H9 (cell line): Measurements from ENCODE around the gene DCT. TPM values are rescaled to one million over a fixed set of nuclear protein-coding genes. Genes with fewer than 3 reads are reported as not detected.

Source experiments
- DNase-seq: peaks from one replicate; pipeline ENCODE4 v3.0.0-alpha.2; 2017
- H2AFZ ChIP-seq: one replicate; pipeline ENCODE4 v1.6.1; 2013; ENCODE audit warnings: mild to moderate bottlenecking, low read length, control low read depth, moderate library complexity
- H2AK5ac ChIP-seq: 2 replicates; pipeline ENCODE4 v1.6.1; 2013; ENCODE audit warnings: low read length, control low read depth, mixed read lengths; ENCODE audit not compliant: insufficient read length
- H2BK120ac ChIP-seq: one replicate; pipeline ENCODE4 v1.6.1; 2013; ENCODE audit warnings: low read depth, mild to moderate bottlenecking, low read length, control low read depth, inconsistent platforms; ENCODE audit not compliant: poor library complexity, severe bottlenecking
- H2BK12ac ChIP-seq: 2 replicates; pipeline ENCODE4 v1.6.1; 2013; ENCODE audit warnings: low read length, control low read depth, mixed read lengths, low read depth; ENCODE audit not compliant: insufficient read length
- H2BK15ac ChIP-seq: 2 replicates; pipeline ENCODE4 v1.6.1; 2013; ENCODE audit warnings: low read depth, low read length, control low read depth
- H2BK20ac ChIP-seq: one replicate; pipeline ENCODE4 v1.6.1; 2013; ENCODE audit warnings: low read depth, mild to moderate bottlenecking, low read length, control low read depth, inconsistent platforms; ENCODE audit not compliant: poor library complexity, severe bottlenecking
- H2BK5ac ChIP-seq: 2 replicates; pipeline ENCODE4 v1.6.1; 2013; ENCODE audit warnings: low read length, control low read depth, mixed read lengths; ENCODE audit not compliant: insufficient read length
- H3K14ac ChIP-seq: 2 replicates; pipeline ENCODE4 v1.6.1; 2013; ENCODE audit warnings: low read length, control low read depth; ENCODE audit not compliant: insufficient read depth
- H3K18ac ChIP-seq: 2 replicates; pipeline ENCODE4 v1.6.1; 2013; ENCODE audit warnings: low read depth, mild to moderate bottlenecking, mixed read lengths, low read length, control low read depth; ENCODE audit not compliant: insufficient read length
- H3K23ac ChIP-seq: 2 replicates; pipeline ENCODE4 v1.6.1; 2013; ENCODE audit warnings: low read length, control low read depth, mixed read lengths, low read depth; ENCODE audit not compliant: insufficient read length
- H3K23me2 ChIP-seq: 2 replicates; pipeline ENCODE4 v1.6.1; 2013; ENCODE audit warnings: low read depth, mild to moderate bottlenecking, mixed read lengths, low read length, control low read depth; ENCODE audit not compliant: insufficient read length, poor library complexity, severe bottlenecking
- H3K27ac ChIP-seq: 2 replicates; pipeline ENCODE4 v1.5.1; 2013; ENCODE audit warnings: low read length, control low read depth, mixed read lengths, low read depth; ENCODE audit not compliant: insufficient read length
- H3K27me3 ChIP-seq: 2 replicates; pipeline ENCODE4 v1.6.1; 2013; ENCODE audit warnings: low read length, control low read depth, inconsistent platforms; ENCODE audit not compliant: insufficient read depth
- H3K4ac ChIP-seq: 2 replicates; pipeline ENCODE4 v1.6.1; 2013; ENCODE audit warnings: low read depth, mild to moderate bottlenecking, control low read depth, inconsistent platforms, low read length, moderate library complexity
- H3K4me1 ChIP-seq: 2 replicates; pipeline ENCODE4 v1.6.1; 2013; ENCODE audit warnings: low read length, control low read depth, inconsistent platforms; ENCODE audit not compliant: insufficient read depth
- H3K4me2 ChIP-seq: 2 replicates; pipeline ENCODE4 v1.6.1; 2013; ENCODE audit warnings: low read length, control low read depth, mixed read lengths; ENCODE audit not compliant: insufficient read length, insufficient read depth
- H3K56ac ChIP-seq: 2 replicates; pipeline ENCODE4 v1.6.1; 2013; ENCODE audit warnings: low read depth, mild to moderate bottlenecking, mixed read lengths, low read length, control low read depth; ENCODE audit not compliant: insufficient read length
- H3K79me1 ChIP-seq: 2 replicates; pipeline ENCODE4 v1.6.1; 2013; ENCODE audit warnings: low read depth, mild to moderate bottlenecking, moderate library complexity, low read length, control low read depth, inconsistent platforms; ENCODE audit not compliant: insufficient read depth, poor library complexity, severe bottlenecking
- H3K79me2 ChIP-seq: 2 replicates; pipeline ENCODE4 v1.6.1; 2013; ENCODE audit warnings: low read length, control low read depth, inconsistent platforms; ENCODE audit not compliant: insufficient read depth
- H3K9ac ChIP-seq: 2 replicates; pipeline ENCODE4 v1.6.1; 2013; ENCODE audit warnings: low read length, control low read depth, mixed read lengths; ENCODE audit not compliant: insufficient read length; ENCODE audit errors: extremely low read depth
- H3K9me3 ChIP-seq: one replicate; pipeline ENCODE4 v1.6.1; 2013; ENCODE audit warnings: low read depth, low read length, inconsistent platforms; ENCODE audit not compliant: control insufficient read depth
- H3T11ph ChIP-seq: one replicate; pipeline ENCODE4 v1.6.1; 2013; ENCODE audit warnings: mild to moderate bottlenecking, low read length, control low read depth, inconsistent platforms
- H4K20me1 ChIP-seq: one replicate; pipeline ENCODE4 v1.6.1; 2013; ENCODE audit not compliant: control insufficient read depth, insufficient read length, insufficient read depth
- H4K5ac ChIP-seq: 2 replicates; pipeline ENCODE4 v1.6.1; 2013; ENCODE audit warnings: low read depth, mild to moderate bottlenecking, mixed read lengths, low read length, control low read depth; ENCODE audit not compliant: insufficient read length
- H4K8ac ChIP-seq: replicated peaks from 2 replicates; pipeline ENCODE4 v1.6.1; 2013; ENCODE audit warnings: low read length, control low read depth, mixed read lengths, low read depth; ENCODE audit not compliant: insufficient read length
- H4K91ac ChIP-seq: 2 replicates; pipeline ENCODE4 v1.6.1; 2013; ENCODE audit warnings: low read depth, mild to moderate bottlenecking, moderate library complexity, mixed read lengths, low read length, control low read depth; ENCODE audit not compliant: insufficient read length
- H3K27ac Mint-ChIP-seq, 3 experiments: 2 replicates in 2 of 3; 3 replicates in 1 of 3; pipeline ENCODE4 v1.8.0; 2020 to 2021; ENCODE audit warnings: mixed read lengths in 3 of 3, mild to moderate bottlenecking in 1 of 3, moderate library complexity in 1 of 3
- H3K27me3 Mint-ChIP-seq: 2 replicates; pipeline ENCODE4 v1.8.0; 2021; ENCODE audit warnings: low read depth, mild to moderate bottlenecking, moderate library complexity, mixed read lengths
- H3K36me3 Mint-ChIP-seq, 3 experiments: 2 replicates in 2 of 3; 3 replicates in 1 of 3; pipeline ENCODE4 v1.8.0; 2020 to 2021; ENCODE audit warnings: low read depth in 3 of 3, mixed read lengths in 3 of 3; ENCODE audit not compliant: insufficient read depth in 1 of 3
- H3K4me1 Mint-ChIP-seq, 2 experiments: 2 replicates each; pipeline ENCODE4 v1.8.0; 2020; ENCODE audit warnings: mixed read lengths in 2 of 2
- H3K4me3 Mint-ChIP-seq, 2 experiments: 2 replicates in 1 of 2; 3 replicates in 1 of 2; pipeline ENCODE4 v1.8.0; 2020 to 2021; ENCODE audit warnings: mild to moderate bottlenecking in 2 of 2, mixed read lengths in 2 of 2, moderate library complexity in 1 of 2
- H3K9me3 Mint-ChIP-seq, 2 experiments: 2 replicates in 1 of 2; 3 replicates in 1 of 2; pipeline ENCODE4 v1.8.0; 2020; ENCODE audit warnings: mild to moderate bottlenecking in 2 of 2, mixed read lengths in 2 of 2, moderate library complexity in 1 of 2
- CTCF ChIP-seq: fragments of 200-600 bp; sonication (generic); conservative IDR thresholded peaks from 3 replicates; pipeline ENCODE4 v1.8.0; 2021; ENCODE audit warnings: antibody characterized with exemption, mild to moderate bottlenecking
- total RNA-seq: library from RNA; stranded (reverse); gene quantifications from 2 replicates; pipeline ENCODE4 v1.2.1, GENCODE V29; 2021

DCT gene
- total RNA-seq, 1 experiment from 2014 or later = not detected

GRCh38 chr13:94387047-94387446, 92.4 kb downstream of the DCT start:
- Histone ChIP-seq H3K56ac (no peak overlapping the region), H3K4ac (no peak overlapping the region), H2BK12ac (no peak overlapping the region), H2BK20ac (no peak overlapping the region), H2BK5ac (no peak overlapping the region), H3T11ph (no peak overlapping the region), H3K79me2 (no peaks in the 10 kb centered on the region), H3K18ac (no peak overlapping the region), H4K91ac (no peak overlapping the region), H4K5ac (no peak overlapping the region), H2BK120ac (no peak overlapping the region), H2AFZ (no peak overlapping the region), H4K8ac (no peak overlapping the region), H3K79me1 (no peaks in the 10 kb centered on the region), H2BK15ac (no peak overlapping the region), H3K27ac (no peak overlapping the region), H3K23ac (no peak overlapping the region), H3K27me3 (no peaks in the 10 kb centered on the region), H3K23me2 (no peaks in the 10 kb centered on the region), H4K20me1 (no peaks in the 10 kb centered on the region), H3K14ac (no peak overlapping the region), H3K4me1 (peaks cover 2% of the 10 kb centered on the region; the same call in 1 of the 2 replicates), H3K9ac (no peak overlapping the region), H3K4me2 (no peak overlapping the region), H2AK5ac (no peak overlapping the region), H3K9me3 (no peaks in the 10 kb centered on the region)
- no peaks in the 10 kb centered on the region for H3K27me3 Mint-ChIP-seq
- no peaks in the 10 kb centered on the region for H3K36me3 Mint-ChIP-seq
- H3K4me3 Mint-ChIP-seq = no peak overlapping the region
- DNase-seq = no peak
- H3K27ac Mint-ChIP-seq = 0 out of 7 replicates have a peak overlapping the region, but pooled peaks of 1 of the 3 experiments have one; percentile 8
- no peak for TF ChIP-seq CTCF
- H3K4me1 Mint-ChIP-seq = peaks cover 13% of the 10 kb centered on the region in 2 experiments
- no peaks in the 10 kb centered on the region for H3K9me3 Mint-ChIP-seq

Other genes with a start within 250 kb of the DCT start
- 10.4 and 13.9 TPM in 2 replicates for gene TGDS, start 116.5 kb upstream of the DCT start, total RNA-seq
- 5.1 and 5.5 TPM in 2 replicates for gene GPR180, start 122.2 kb upstream of the DCT start, total RNA-seq
- gene SOX21, start 232.9 kb upstream of the DCT start, total RNA-seq = 36.8 and 38.4 TPM in 2 replicates